HL-60 (cell line): ENCODE data around the gene SPINK4.

ENCODE experiments used
- GABPA ChIP-seq: IDR thresholded peaks from 2 replicates; pipeline ENCODE4 v1.6.1; 2012; ENCODE audit warnings: low read depth
- POLR2AphosphoS5 ChIP-seq: IDR thresholded peaks from 2 replicates; pipeline ENCODE4 v1.6.1; 2012; ENCODE audit warnings: low read depth
- TF ChIP-seq, protein P1 (sequence below): IDR thresholded peaks from one replicate; pipeline ENCODE4 v1.5.1; 2011; ENCODE audit warnings: low read length, control low read depth, inconsistent platforms; ENCODE audit not compliant: insufficient read depth
- TF ChIP-seq, protein P2 (sequence below): IDR thresholded peaks from 2 replicates; pipeline ENCODE4 v1.6.1; 2012; ENCODE audit warnings: low read depth; ENCODE audit not compliant: insufficient replicate concordance

DNA sequence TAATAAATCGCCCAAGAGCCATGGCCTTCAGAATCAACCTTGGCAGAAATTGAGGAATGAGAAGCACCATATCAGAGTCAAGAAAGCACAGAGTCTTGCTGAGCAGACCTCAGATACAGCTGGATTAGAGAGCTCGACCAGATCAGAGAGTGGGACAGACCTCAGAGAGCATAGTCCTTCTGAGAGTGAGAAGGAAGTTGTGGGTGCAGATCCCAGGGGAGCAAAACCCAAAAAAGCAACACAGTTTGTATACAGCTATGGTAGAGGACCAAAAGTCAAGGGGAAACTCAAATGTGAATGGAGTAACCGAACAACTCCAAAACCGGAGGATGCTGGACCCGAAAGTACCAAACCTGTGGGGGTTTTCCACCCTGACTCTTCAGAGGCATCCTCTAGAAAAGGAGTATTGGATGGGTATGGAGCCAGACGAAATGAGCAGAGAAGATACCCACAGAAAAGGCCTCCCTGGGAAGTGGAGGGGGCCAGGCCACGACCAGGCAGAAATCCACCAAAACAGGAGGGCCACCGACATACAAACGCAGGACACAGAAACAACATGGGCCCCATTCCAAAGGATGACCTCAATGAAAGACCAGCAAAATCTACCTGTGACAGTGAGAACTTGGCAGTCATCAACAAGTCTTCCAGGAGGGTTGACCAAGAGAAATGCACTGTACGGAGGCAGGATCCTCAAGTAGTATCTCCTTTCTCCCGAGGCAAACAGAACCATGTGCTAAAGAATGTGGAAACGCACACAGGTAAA lies 54.9 kb downstream of the SPINK4 start:
- TF ChIP-seq, protein P1, sequence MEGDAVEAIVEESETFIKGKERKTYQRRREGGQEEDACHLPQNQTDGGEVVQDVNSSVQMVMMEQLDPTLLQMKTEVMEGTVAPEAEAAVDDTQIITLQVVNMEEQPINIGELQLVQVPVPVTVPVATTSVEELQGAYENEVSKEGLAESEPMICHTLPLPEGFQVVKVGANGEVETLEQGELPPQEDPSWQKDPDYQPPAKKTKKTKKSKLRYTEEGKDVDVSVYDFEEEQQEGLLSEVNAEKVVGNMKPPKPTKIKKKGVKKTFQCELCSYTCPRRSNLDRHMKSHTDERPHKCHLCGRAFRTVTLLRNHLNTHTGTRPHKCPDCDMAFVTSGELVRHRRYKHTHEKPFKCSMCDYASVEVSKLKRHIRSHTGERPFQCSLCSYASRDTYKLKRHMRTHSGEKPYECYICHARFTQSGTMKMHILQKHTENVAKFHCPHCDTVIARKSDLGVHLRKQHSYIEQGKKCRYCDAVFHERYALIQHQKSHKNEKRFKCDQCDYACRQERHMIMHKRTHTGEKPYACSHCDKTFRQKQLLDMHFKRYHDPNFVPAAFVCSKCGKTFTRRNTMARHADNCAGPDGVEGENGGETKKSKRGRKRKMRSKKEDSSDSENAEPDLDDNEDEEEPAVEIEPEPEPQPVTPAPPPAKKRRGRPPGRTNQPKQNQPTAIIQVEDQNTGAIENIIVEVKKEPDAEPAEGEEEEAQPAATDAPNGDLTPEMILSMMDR, result no peak
- TF ChIP-seq POLR2AphosphoS5 (no peak), GABPA (no peak)
- TF ChIP-seq, protein P2, sequence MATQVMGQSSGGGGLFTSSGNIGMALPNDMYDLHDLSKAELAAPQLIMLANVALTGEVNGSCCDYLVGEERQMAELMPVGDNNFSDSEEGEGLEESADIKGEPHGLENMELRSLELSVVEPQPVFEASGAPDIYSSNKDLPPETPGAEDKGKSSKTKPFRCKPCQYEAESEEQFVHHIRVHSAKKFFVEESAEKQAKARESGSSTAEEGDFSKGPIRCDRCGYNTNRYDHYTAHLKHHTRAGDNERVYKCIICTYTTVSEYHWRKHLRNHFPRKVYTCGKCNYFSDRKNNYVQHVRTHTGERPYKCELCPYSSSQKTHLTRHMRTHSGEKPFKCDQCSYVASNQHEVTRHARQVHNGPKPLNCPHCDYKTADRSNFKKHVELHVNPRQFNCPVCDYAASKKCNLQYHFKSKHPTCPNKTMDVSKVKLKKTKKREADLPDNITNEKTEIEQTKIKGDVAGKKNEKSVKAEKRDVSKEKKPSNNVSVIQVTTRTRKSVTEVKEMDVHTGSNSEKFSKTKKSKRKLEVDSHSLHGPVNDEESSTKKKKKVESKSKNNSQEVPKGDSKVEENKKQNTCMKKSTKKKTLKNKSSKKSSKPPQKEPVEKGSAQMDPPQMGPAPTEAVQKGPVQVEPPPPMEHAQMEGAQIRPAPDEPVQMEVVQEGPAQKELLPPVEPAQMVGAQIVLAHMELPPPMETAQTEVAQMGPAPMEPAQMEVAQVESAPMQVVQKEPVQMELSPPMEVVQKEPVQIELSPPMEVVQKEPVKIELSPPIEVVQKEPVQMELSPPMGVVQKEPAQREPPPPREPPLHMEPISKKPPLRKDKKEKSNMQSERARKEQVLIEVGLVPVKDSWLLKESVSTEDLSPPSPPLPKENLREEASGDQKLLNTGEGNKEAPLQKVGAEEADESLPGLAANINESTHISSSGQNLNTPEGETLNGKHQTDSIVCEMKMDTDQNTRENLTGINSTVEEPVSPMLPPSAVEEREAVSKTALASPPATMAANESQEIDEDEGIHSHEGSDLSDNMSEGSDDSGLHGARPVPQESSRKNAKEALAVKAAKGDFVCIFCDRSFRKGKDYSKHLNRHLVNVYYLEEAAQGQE, result no peak
